ENCODE data around the gene PHF21A. TPM values are rescaled to one million over a fixed set of nuclear protein-coding genes. Genes with fewer than 3 reads are reported as not detected.
A peak's percentile ranks its signal among the peaks of the same experiment; 100 is the strongest.

Gene PHF21A
- total RNA-seq, 1 donor from 2014 or later = 69.3 TPM

DNA sequence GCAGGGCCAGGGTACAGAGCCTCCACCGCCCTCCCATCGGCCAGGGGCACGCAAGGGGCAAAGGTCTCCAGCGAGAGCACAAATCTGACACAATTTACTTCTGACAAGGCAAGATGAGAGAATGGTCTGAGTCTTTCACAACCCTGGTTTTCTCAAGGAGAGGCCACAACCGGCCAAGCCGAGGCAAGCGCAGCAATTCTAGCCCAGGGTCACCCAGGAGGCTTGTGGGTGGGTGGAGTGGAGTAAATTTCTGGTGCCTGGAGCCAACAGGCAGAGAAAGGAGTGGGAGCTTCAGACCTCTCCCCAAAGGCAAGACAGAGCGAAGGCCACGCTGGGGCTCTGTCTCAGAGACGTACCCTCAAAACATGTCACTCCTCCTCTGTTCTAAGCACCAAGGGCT lies 189.5 kb downstream of the PHF21A start:
- Mint-ChIP-seq H3K4me3 (ENCODE audit: unreplicated experiment) (no peak overlapping the region), H3K9me3 (ENCODE audit: unreplicated experiment) (no peaks in the 10 kb centered on the region), H3K36me3 (ENCODE audit: low read depth, unreplicated experiment) (peaks cover 15% of the 10 kb centered on the region)

GRCh38 chr11:45930951-45931570 lies 190.2 kb downstream of the PHF21A start:
- Histone ChIP-seq H2AFZ (ENCODE audit: low read depth, low read length) (no peak overlapping the region), H3K4me2 (ENCODE audit: low read length) (no peak overlapping the region)
- H3K9me3 Mint-ChIP-seq (ENCODE audit: unreplicated experiment) = no peaks in the 10 kb centered on the region

More for the DNA sequence above, 189.5 kb downstream of the PHF21A start:
- H3K36me3 ChIP-seq (ENCODE audit: insufficient read depth, low read length) = peaks cover 14% of the 10 kb centered on the region
- no peak overlapping the region for H3K4me3 ChIP-seq (ENCODE audit: insufficient read depth, low read depth, low read length)
- H4K20me1 ChIP-seq (ENCODE audit: insufficient read depth, low read length) = peaks cover 4% of the 10 kb centered on the region
- H2AFZ ChIP-seq (ENCODE audit: low read depth, low read length) = no peak overlapping the region
- H3K9me3 ChIP-seq (ENCODE audit: insufficient read depth, low read depth, low read length) = no peaks in the 10 kb centered on the region
- TF ChIP-seq CTCF (IDR thresholded peaks at IDR 0.05; ENCODE audit: insufficient read depth, low read depth, low read length) (no peak), EZH2 (IDR thresholded peaks at IDR 0.05; ENCODE audit: insufficient read depth, low read length) (no peak)
- no peaks in the 10 kb centered on the region for H3K4me1 ChIP-seq (ENCODE audit: insufficient read depth, low read length)
- H3K79me2 ChIP-seq (ENCODE audit: insufficient read depth, low read length) = no peaks in the 10 kb centered on the region
- no peak overlapping the region for H3K4me2 ChIP-seq (ENCODE audit: low read length)
- no peak overlapping the region for H3K9ac ChIP-seq (ENCODE audit: low read length)
- H3K27me3 Mint-ChIP-seq (ENCODE audit: low read depth, unreplicated experiment) = no peaks in the 10 kb centered on the region
- H3K27ac Mint-ChIP-seq (ENCODE audit: unreplicated experiment) = no peak overlapping the region
- no peak overlapping the region for H3K27ac ChIP-seq (ENCODE audit: low read depth, low read length)
- peaks cover 20% of the 10 kb centered on the region for H3K4me1 Mint-ChIP-seq (ENCODE audit: low read depth, unreplicated experiment)
- no peaks in the 10 kb centered on the region for H3K27me3 ChIP-seq (ENCODE audit: insufficient read depth, low read length)
- FAIRE-seq (no peak), DNase-seq (ENCODE audit: low read depth) (no peak)

More at GRCh38 chr11:45930951-45931570, 190.2 kb downstream of the PHF21A start:
- FAIRE-seq (no peak), DNase-seq (ENCODE audit: low read depth) (no peak)
- Mint-ChIP-seq H3K36me3 (ENCODE audit: low read depth, unreplicated experiment) (peaks cover 15% of the 10 kb centered on the region), H3K4me1 (ENCODE audit: low read depth, unreplicated experiment) (peaks cover 16% of the 10 kb centered on the region), H3K27ac (ENCODE audit: unreplicated experiment) (peak overlapping the region; percentile 47), H3K27me3 (ENCODE audit: low read depth, unreplicated experiment) (no peaks in the 10 kb centered on the region), H3K4me3 (ENCODE audit: unreplicated experiment) (no peak overlapping the region)
- Histone ChIP-seq H4K20me1 (ENCODE audit: insufficient read depth, low read length) (peaks cover 4% of the 10 kb centered on the region), H3K9ac (ENCODE audit: low read length) (no peak overlapping the region), H3K4me1 (ENCODE audit: insufficient read depth, low read length) (no peaks in the 10 kb centered on the region), H3K9me3 (ENCODE audit: insufficient read depth, low read depth, low read length) (no peaks in the 10 kb centered on the region), H3K36me3 (ENCODE audit: insufficient read depth, low read length) (peaks cover 14% of the 10 kb centered on the region), H3K4me3 (ENCODE audit: insufficient read depth, low read depth, low read length) (no peak overlapping the region), H3K79me2 (ENCODE audit: insufficient read depth, low read length) (no peaks in the 10 kb centered on the region), H3K27ac (ENCODE audit: low read depth, low read length) (no peak overlapping the region), H3K27me3 (ENCODE audit: insufficient read depth, low read length) (no peaks in the 10 kb centered on the region)
- TF ChIP-seq CTCF (IDR thresholded peaks at IDR 0.05; ENCODE audit: insufficient read depth, low read depth, low read length) = no peak
- TF ChIP-seq EZH2 (IDR thresholded peaks at IDR 0.05; ENCODE audit: insufficient read depth, low read length) = no peak

Data from astrocyte (in vitro differentiated cells and primary cell).